ENCODE measurements around the gene NRBF2. TPM values are rescaled to one million over a fixed set of nuclear protein-coding genes. Genes with fewer than 3 reads are reported as not detected.

The NRBF2 gene
- total RNA-seq, 4 donors from 2014 or later = 10.2 to 29.2 (median 13.3) TPM

- no peak overlapping the region for H3K4me3 ChIP-seq
These were observed 22.2 kb upstream of the NRBF2 start for GRCh38 chr10:63110940-63111339.

GRCh38 chr10:63114031-63114814, 18.9 kb upstream of the NRBF2 start:
- in situ Hi-C loops (cut with MboI; ENCODE audit: low sequenced_read_pairs in 4 of 4) (loop anchor here in 3 of 4 donors (25.0 kb wide), 2 partner anchors 302 to 1077 kb away; partner anchors contain the start of genes ADO (in 2 of the 3) and EGR2 (in 2 of the 3)), intact Hi-C loops (cut with DNase I; ENCODE audit: low total_unique reads) (loop anchor here (1.0 to 10.0 kb wide), 3 partner anchors 19 to 1069 kb away; partner anchors contain the start of genes EGR2 and NRBF2)
- Histone ChIP-seq H3K9me3 (no peaks in the 10 kb centered on the region), H3K27me3 (no peaks in the 10 kb centered on the region), H3K36me3 (no peaks in the 10 kb centered on the region), H3K4me1 (peaks cover 30 to 32% of the 10 kb centered on the region in 2 donors), H3K4me3 (no peak overlapping the region), H3K27ac (peak overlapping the region; percentile 87 to 99 (median 93))
- peak; percentile 89 to 91 for ATAC-seq
- peak; percentile 69 to 93 for DNase-seq
- TF ChIP-seq POLR2A (IDR thresholded peaks at IDR 0.05) (no peak), CTCF (IDR thresholded peaks at IDR 0.05 in 4 of 5, conservative IDR thresholded peaks at IDR 0.05 in 1 of 5) (no peak)

More at GRCh38 chr10:63110940-63111339, 22.2 kb upstream of the NRBF2 start:
- Histone ChIP-seq H3K27me3 (no peaks in the 10 kb centered on the region), H3K36me3 (no peaks in the 10 kb centered on the region), H3K27ac (no peak overlapping the region), H3K9me3 (no peaks in the 10 kb centered on the region), H3K4me1 (peaks cover 20% of the 10 kb centered on the region in 2 donors)
- TF ChIP-seq CTCF (IDR thresholded peaks at IDR 0.05 in 4 of 5, conservative IDR thresholded peaks at IDR 0.05 in 1 of 5) (no peak), POLR2A (IDR thresholded peaks at IDR 0.05) (no peak)
- intact Hi-C loops (cut with DNase I; ENCODE audit: low total_unique reads) (loop anchor here (10.0 kb wide), 1 partner anchor 1066 kb away; no protein-coding TSS in a partner anchor), in situ Hi-C loops (cut with MboI; ENCODE audit: low sequenced_read_pairs in 4 of 4) (loop anchor here in 3 of 4 donors (25.0 kb wide), 2 partner anchors 299 to 1074 kb away; partner anchors contain the start of genes ADO (in 2 of the 3) and EGR2 (in 2 of the 3))
- ATAC-seq (no peak), DNase-seq (no peak)

DNA sequence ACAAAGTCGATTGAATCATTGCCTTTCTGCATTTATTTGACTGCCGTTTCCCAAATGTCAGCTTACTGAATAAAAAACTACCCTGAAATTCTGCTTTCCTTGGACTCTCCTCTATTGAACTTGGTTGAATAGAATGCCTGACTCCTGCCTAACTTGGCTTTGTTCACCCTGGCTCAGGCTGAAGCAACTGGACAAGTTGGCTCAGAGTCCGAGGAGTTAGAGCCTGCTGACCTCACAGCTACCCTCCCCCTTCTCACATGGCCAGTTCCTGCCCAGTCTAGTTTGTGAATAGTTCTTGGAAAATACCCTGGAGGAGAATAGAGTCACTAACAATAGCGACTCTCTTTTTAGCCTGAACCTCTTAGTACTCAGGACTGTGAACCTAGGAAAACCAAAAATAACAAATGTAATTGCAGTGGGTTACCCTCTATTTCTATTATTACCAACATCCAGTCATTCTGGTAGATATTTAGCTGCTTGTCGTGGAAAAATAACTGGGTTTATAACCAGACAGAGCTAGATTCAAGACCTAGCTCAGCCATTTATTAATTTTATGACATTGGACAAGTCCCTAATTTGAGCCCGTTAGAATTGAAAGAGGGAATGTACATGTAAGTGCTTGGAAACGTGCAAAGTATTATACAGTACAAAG, 17.3 kb upstream of the NRBF2 start:
- ATAC-seq = peak; percentile 93 to 95
- Histone ChIP-seq H3K4me1 (peaks cover 30 to 32% of the 10 kb centered on the region in 2 donors), H3K27me3 (no peaks in the 10 kb centered on the region), H3K27ac (peak overlapping the region; percentile 87 to 99 (median 93)), H3K4me3 (peak overlapping the region in 1 of 4 donors; percentile 6), H3K9me3 (no peaks in the 10 kb centered on the region), H3K36me3 (no peaks in the 10 kb centered on the region)
- intact Hi-C loops (cut with DNase I; ENCODE audit: low total_unique reads) = loop anchor here (5.0 to 10.0 kb wide), 2 partner anchors 151 to 1071 kb away; no protein-coding TSS in a partner anchor
- peak in 1 of 5 experiments; percentile 7 for TF ChIP-seq CTCF (IDR thresholded peaks at IDR 0.05 in 4 of 5, conservative IDR thresholded peaks at IDR 0.05 in 1 of 5)
- peak; percentile 51 to 56 for TF ChIP-seq POLR2A (IDR thresholded peaks at IDR 0.05)
- peak; percentile 93 to 96 for DNase-seq
- in situ Hi-C loops (cut with MboI; ENCODE audit: low sequenced_read_pairs in 4 of 4) = loop anchor here in 3 of 4 donors (25.0 kb wide), 2 partner anchors 304 to 1079 kb away; partner anchors contain the start of genes ADO (in 2 of the 3) and EGR2 (in 2 of the 3)

DNA sequence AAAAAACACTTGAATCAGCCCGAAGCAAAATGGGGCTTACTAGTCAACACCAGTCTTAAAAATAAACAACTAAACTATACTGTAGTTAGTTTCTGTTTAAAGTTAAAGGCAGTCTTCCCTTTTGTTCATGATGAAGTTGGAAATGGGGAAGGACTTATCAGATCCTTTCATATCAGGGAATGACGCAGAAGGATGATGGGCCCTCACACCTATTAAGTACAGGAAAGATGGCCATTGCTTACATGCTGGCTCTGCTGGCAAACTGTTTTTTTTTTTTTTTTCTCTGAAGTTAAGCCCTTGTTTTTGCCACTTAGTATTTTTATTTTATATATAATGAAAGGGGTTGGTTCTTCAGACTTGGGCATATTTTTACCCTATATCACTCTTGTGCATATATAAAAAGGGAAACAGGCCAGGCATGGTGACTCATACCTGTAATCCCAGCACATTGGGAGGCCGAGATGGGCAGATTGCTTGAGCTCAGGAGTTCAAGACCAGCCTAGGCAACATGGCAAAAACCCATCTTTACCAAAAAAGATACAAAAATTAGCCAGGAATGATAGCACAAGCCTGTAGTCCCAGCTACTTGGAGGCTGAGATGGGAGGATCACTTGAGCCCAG, 16.6 kb upstream of the NRBF2 start:
- Histone ChIP-seq H3K9me3 (no peaks in the 10 kb centered on the region), H3K27ac (peak overlapping the region; percentile 87 to 99 (median 93)), H3K4me1 (peaks cover 30 to 32% of the 10 kb centered on the region in 2 donors), H3K36me3 (no peaks in the 10 kb centered on the region), H3K4me3 (peak overlapping the region in 1 of 4 donors; percentile 6), H3K27me3 (no peaks in the 10 kb centered on the region)
- intact Hi-C loops (cut with DNase I; ENCODE audit: low total_unique reads) = loop anchor here (5.0 to 10.0 kb wide), 2 partner anchors 151 to 1072 kb away; no protein-coding TSS in a partner anchor
- ATAC-seq (no peak), DNase-seq (no peak)
- TF ChIP-seq POLR2A (IDR thresholded peaks at IDR 0.05) (no peak), CTCF (IDR thresholded peaks at IDR 0.05 in 4 of 5, conservative IDR thresholded peaks at IDR 0.05 in 1 of 5) (no peak)
- in situ Hi-C loops (cut with MboI; ENCODE audit: low sequenced_read_pairs in 4 of 4) = loop anchor here in 3 of 4 donors (25.0 kb wide), 2 partner anchors 304 to 1079 kb away; partner anchors contain the start of genes ADO (in 2 of the 3) and EGR2 (in 2 of the 3)
